Measurements from ENCODE around the gene FMOD. TPM values are rescaled to one million over a fixed set of nuclear protein-coding genes. Genes with fewer than 3 reads are reported as not detected.

The FMOD gene
- total and polyA plus RNA-seq, 12 donors, result 4.5 to 20.5 (median 10.5) TPM

GRCh38 chr1:203295796-203296195 is 55.1 kb downstream of the FMOD start:
- H3K9me3 ChIP-seq, result no peaks in the 10 kb centered on the region
- 70 to 72% methylated on average over 1 of the region's 1 CpG for WGBS, 2 donors
- DNase-seq, result no peak
- no peak overlapping the region for H3K4me3 ChIP-seq
- H3K4me1 ChIP-seq, result peaks cover 3 to 30% (median 13%) of the 10 kb centered on the region in 9 donors
- H3K27me3 ChIP-seq, result no peaks in the 10 kb centered on the region
- ATAC-seq, result no peak
- intact Hi-C loops (cut with DNase I), result no loop called here
- H3K27ac ChIP-seq, result no peak overlapping the region
- no peak for TF ChIP-seq CTCF (IDR thresholded peaks at IDR 0.05)
- H3K36me3 ChIP-seq, result no peaks in the 10 kb centered on the region

- peak overlapping the region in 1 of 10 donors; percentile 40 for H3K4me3 ChIP-seq
- H3K27me3 ChIP-seq, result no peaks in the 10 kb centered on the region
- DNase-seq (no peak), ATAC-seq (no peak)
- peaks cover 21 to 59% (median 51%) of the 10 kb centered on the region in 9 donors for H3K4me1 ChIP-seq
- TF ChIP-seq CTCF (IDR thresholded peaks at IDR 0.05), result no peak
- H3K36me3 ChIP-seq, result no peaks in the 10 kb centered on the region
- WGBS, 2 donors, result 81 to 82% methylated on average over 17 of the region's 17 CpGs
- intact Hi-C loops (cut with DNase I), result no loop called here
- peak overlapping the region; percentile 60 to 99 (median 90) for H3K27ac ChIP-seq
- H3K9me3 ChIP-seq, result no peaks in the 10 kb centered on the region
These were observed 59.5 kb downstream of the FMOD start for GRCh38 chr1:203291201-203292096.

Other genes starting within 250 kb of the FMOD start
- 10 to 100 TPM in 4 of 10 donors, 1 to 10 TPM in 6; 5.1 to 12.2 (median 9.3) TPM for gene ADORA1, start 223.4 kb downstream of the FMOD start, total RNA-seq
- 1 to 10 TPM; 1.8 to 8.3 TPM for gene ADORA1, start 223.4 kb downstream of the FMOD start, polyA plus RNA-seq
- gene MYBPH, start 175.3 kb downstream of the FMOD start, total RNA-seq, result not detected
- gene MYBPH, start 175.3 kb downstream of the FMOD start, polyA plus RNA-seq, result not detected
- gene CHI3L1, start 164.4 kb downstream of the FMOD start, total RNA-seq, result 10 to 100 TPM in 1 of 10 donors, 1 to 10 TPM in 3, under 1 TPM in 5, not detected in 1; 0.15 to 11.0 (median 0.42) TPM
- gene CHI3L1, start 164.4 kb downstream of the FMOD start, polyA plus RNA-seq, result 10 to 100 TPM in 1 of 2 donors, 1 to 10 TPM in 1; 2.2 to 14.3 TPM
- gene CHIT1, start 121.4 kb downstream of the FMOD start, total RNA-seq, result 1 to 10 TPM in 1 of 10 donors, under 1 TPM in 5, not detected in 4; 0.05 to 1.3 (median 0.28) TPM
- not detected for gene CHIT1, start 121.4 kb downstream of the FMOD start, polyA plus RNA-seq
- 100 to 1,000 TPM in 3 of 10 donors, 10 to 100 TPM in 7; 26.4 to 349 (median 58.9) TPM for gene BTG2, start 45.6 kb downstream of the FMOD start, total RNA-seq
- gene BTG2, start 45.6 kb downstream of the FMOD start, polyA plus RNA-seq, result 10 to 100 TPM; 28.3 to 49.6 TPM
- 10 to 100 TPM in 7 of 10 donors, 1 to 10 TPM in 3; 3.3 to 37.1 (median 14.1) TPM for gene PRELP, start 124.7 kb upstream of the FMOD start, total RNA-seq
- gene PRELP, start 124.7 kb upstream of the FMOD start, polyA plus RNA-seq, result 10 to 100 TPM; 15.0 to 15.3 TPM
- gene OPTC, start 143.0 kb upstream of the FMOD start, total RNA-seq, result not detected
- gene OPTC, start 143.0 kb upstream of the FMOD start, polyA plus RNA-seq, result not detected